NCI-H1092 (cell line): ENCODE data around the gene ZBTB1.

Experiments
- DNase-seq: peaks from one replicate; lab custom pipeline; 2025; lab: John Stamatoyannopoulos, UW

Gene ZBTB1, protein sequence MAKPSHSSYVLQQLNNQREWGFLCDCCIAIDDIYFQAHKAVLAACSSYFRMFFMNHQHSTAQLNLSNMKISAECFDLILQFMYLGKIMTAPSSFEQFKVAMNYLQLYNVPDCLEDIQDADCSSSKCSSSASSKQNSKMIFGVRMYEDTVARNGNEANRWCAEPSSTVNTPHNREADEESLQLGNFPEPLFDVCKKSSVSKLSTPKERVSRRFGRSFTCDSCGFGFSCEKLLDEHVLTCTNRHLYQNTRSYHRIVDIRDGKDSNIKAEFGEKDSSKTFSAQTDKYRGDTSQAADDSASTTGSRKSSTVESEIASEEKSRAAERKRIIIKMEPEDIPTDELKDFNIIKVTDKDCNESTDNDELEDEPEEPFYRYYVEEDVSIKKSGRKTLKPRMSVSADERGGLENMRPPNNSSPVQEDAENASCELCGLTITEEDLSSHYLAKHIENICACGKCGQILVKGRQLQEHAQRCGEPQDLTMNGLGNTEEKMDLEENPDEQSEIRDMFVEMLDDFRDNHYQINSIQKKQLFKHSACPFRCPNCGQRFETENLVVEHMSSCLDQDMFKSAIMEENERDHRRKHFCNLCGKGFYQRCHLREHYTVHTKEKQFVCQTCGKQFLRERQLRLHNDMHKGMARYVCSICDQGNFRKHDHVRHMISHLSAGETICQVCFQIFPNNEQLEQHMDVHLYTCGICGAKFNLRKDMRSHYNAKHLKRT

DNA sequence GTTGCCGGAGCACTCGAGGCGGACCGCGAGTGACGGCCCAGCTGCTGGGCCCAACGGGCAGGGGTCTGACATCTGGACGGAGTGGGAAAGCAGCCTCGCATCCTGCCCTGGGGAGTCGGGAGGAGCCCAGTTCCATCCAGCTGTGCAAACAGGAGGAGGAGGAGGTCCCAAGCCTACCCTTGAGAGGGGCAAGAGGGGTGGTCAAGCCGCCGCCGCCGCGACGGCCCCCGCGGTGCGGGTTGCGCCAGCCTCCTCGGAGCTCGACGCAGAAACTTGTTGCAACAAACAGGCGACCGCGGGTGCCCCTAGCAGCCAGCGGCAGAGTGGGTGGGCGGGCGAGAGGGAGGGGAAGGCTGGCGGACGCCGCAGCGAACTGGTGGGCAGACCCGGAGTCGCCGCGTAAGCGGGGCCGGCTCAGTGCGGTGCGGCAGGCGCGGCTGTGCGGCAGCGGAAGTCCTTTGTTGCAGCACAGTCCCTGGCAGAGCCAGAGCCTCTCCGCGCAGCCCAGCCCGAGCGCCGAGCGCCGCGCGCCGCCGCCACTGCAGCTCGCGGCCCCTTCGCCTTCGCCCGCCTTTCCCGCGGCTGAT is at the start of gene ZBTB1:
Gene ZBTB1, plus strand, starts transcription at position 461 of the 587 bp plus-strand sequence. CDS start 16,735 bp downstream, outside the sequence.
- DNase-seq = peak; percentile 90

DNA sequence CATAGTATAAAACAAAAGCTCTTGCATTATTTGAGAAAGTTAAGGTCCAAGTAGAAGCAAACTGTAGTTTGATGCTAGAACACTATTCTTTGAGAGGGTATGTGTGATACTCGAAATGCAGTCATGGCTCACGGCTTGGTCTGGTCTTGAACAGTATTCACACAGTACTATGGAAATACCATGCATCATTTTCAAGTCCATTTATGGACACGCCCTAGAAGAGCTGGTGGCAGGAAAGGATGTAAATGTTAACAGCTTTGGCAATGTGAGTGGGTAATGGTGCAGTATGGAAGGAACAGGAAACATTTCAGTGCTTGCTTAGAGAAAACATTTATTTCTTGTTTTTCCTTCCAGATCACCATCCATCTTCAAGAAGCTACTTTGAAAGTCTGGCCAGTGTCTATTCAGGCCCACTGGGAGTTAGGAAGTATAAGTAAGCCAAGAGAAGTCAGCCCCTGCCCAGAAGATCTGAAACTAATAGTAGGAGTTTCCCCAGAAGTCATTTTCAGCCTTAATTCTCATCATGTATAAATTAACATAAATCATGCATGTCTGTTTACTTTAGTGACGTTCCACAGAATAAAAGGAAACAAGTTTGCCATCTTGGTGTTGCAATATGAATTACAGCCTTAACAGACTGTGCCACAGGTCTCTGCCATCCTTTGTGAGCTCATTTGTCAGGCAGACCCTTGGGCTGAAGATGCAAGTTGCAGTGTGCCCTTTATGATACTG is 45.0 kb upstream of the ZBTB1 start:
- no peak for DNase-seq

DNA sequence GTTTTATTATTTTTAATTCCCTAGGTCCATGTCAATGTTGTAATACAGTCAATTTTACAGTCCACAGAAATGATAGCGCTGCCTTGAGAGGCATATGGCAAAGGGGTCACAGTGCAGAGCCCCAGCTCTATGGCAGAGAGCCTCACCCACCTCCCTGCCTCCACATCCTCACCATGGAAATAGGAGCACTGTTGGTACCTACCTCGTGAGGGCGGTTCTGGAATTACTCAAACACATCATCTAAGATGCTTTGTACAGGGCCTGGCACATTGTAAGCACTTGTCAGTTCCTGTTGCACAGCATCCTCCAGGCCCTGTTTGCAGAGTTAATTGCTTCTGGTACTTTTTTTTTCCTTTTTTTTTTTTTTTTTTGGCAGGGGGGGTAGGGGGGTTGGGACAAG is 43.3 kb upstream of the ZBTB1 start:
- DNase-seq = no peak

DNA sequence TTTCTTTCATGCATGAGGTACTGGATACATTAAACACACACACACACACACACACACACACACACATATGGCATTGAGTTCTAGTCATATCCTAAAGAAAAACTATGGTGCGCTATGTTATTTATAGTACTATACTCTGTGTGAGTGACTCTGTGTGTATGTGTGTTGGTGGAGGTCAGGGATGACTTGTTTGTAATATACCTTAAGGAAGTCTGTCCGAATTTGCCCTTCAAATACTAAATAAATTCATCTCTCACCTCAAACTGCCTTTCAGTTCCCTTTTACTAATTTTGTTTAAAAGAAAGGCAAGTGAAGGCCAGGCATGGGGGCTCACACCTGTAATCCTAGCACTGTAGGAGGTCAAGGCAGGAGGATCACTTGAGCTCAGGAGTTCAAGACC is 41.4 kb upstream of the ZBTB1 start:
- DNase-seq = no peak

DNA sequence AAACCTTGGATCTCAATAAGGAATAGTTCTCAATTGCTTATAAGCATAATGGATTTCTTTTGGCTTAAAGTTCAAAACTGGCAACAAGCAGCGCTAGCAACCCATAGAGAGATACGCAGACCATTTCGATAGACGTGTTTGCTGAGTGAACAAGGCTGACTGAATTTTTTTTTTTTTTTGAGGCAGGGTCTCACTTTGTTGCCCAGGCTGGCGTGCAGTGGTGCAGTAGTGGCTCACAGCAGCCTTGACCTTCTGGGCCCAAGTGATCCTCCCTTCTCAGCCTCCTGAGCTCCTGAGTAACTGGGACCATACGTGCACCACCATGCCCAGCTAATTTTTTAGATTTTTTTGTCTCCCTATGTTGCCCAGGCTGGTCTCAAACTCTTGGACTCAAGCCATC is 40.7 kb upstream of the ZBTB1 start:
- no peak for DNase-seq

DNA sequence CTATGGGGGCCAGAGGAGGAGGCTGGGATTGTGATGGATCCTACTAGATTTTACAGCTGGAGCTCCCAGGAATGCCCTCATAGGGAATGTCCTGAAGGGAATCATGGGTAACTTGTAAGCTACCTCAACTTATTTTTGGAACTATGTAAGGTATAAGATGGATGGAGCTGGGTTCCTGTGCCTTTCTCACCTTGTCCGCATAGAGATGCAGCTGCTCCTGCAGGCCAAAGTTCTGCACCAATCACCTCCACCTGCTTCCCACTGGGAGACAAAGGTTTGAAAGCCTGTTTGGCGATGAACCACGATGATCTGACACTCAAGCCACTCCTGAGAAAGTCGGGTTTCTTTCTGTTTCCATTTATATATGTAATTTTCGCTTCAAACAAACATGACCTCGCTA is 39.9 kb upstream of the ZBTB1 start:
- no peak for DNase-seq

DNA sequence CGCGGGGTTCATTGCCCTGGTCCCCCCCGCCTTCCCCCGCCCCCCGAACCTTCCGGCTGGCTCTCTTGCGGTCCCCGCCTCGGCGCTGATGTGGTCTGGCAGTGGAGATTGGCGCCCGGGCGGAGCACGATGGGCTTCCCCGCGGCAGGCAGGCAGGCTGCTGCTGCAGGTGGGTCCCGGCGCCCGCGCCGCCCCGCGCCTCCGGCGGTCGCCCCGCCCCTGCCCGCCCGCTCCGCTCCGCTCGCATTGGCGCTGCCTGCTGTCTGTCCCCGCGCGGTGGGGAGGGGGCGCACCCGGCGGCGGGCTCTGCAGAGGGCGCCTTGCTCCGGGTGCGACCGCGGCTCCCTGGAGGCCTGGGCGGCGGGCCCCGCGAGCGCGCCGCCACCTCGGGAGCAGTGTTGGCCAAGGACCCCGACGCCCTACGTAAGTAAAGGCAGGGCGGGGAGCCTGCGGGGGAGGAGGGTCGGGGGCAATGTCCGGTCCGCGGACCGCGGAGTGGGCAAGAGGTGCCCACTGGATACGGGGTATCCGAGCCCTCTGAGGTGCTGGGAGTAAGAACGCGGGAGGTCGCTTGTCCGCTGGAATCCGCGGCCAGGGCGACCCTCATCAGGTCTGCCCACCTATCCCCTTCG is 39.3 kb upstream of the ZBTB1 start, which contains the start of gene AKAP5:
Gene AKAP5, plus strand, starts transcription at position 309 of the 632 bp plus-strand sequence. CDS start 2,896 bp downstream, outside the sequence.
- peak; percentile 80 for DNase-seq

DNA sequence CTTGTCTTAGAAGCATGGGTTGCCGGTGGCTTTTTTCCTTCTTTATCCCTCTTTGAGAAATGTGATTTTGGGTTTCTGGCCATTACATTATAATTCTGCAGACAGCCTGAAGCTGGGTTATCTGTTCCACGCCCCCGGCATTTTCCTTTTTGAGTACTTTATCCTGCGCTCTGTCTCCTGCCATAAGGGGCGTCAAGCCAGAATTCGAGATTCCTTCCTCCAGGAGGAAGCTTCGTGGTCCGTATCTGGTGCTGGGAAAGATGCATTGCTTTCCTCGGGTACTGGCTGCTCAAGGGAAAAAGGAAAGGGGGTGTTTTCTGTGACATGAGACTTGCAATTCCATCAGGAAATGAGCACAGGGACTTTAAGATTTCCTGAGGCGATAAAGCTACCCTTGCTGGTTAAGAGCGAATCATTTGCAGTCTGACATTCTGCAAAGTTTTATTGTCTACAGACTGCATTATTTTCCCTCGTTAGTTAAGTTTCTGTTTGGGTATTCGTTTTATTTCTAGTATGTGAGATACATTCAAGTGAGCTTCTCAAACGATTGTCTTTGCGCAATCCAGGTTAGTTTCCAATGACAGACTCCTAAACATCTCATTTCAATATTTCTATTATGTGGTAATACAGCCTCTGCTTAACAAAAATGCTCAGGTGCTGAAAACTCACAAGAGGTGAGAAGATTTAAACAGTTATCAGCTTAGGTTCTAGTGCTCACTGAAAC is 38.6 kb upstream of the ZBTB1 start:
- peak; percentile 28 for DNase-seq

DNA sequence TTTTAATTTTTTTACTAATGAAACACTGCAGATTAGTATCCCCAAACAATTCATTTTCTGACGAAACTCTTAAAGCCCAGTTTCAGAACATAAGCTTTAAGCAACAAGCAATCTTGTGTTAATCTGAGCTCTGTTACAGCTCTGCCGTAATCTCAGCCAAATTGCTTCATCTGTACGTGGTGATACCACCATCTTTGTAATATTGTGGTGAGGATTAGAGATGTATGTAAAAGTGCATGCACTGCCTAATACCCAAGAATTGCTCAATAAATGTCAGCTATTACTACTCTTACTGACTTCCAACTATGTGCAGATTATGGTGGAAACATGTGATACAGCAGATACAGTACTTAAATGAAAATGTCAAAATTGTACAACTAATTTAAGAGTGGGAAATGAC is 37.5 kb upstream of the ZBTB1 start:
- no peak for DNase-seq

DNA sequence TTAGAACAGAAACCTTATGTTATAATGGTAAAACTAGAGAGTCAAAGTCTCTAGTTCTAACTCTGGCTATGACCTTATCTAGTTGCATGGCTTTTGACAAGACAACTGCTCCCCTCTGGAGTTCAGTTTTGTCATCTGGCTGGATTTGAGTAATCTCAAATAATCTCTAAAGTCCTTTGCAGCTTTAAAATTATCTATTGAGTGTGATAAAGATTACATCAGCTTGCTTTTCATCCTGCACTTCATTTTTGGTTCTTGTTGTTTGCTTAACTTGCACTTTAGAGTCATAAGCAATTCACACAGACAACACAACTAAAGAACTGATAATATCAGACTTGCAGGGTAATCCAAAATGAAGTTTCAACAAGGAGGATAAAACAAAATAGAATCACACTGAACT is 37.0 kb upstream of the ZBTB1 start:
- DNase-seq = no peak

DNA sequence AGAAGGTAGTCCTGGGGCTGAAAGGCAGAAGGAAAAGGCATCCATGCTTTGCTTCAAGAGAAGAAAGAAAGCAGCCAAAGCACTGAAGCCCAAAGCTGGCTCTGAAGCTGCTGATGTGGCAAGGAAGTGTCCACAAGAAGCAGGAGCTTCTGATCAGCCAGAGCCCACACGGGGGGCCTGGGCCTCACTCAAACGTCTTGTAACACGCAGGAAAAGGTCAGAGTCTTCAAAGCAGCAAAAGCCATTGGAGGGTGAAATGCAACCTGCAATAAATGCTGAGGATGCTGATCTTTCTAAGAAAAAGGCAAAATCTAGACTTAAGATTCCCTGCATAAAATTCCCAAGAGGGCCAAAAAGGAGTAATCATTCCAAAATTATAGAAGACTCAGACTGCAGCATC is 36.1 kb upstream of the ZBTB1 start:
- DNase-seq = no peak

DNA sequence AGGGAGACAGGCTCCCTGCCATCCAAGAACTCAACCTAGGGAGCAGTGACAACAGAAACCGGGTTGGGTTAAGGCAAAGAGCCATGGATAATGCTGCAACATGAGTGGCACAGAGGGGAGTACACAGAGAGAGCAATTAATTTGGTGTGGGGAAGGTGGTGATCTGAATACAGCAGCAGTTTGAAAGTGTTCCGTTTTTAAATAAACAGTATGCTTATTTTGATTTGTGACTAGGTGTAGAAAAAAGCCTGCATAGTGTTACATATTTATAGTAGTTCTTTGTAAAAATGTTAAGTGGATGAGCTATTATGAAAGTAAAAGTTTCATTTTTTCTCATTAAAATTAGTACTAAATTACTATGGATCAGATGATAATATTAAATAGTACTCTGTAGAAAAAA is 30.5 kb upstream of the ZBTB1 start:
- DNase-seq = no peak

DNA sequence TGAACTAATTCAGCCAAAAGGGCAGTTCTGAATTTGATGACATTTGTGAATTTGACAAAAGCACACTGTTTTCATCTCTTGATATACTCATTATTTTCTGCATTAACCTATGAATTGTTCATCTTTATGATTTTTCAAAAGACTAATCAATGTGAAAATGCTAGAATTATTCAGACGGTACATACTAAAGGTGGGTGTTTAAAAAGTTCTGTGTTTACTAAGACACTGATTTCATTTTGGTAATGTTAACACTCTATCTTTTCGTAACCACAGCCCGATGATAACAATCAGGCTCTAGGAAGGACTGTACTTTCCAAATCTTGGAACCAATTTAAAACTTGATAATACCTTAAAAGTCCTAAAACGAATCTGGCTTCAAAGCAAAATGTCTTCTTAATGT is 29.9 kb upstream of the ZBTB1 start:
- no peak for DNase-seq

DNA sequence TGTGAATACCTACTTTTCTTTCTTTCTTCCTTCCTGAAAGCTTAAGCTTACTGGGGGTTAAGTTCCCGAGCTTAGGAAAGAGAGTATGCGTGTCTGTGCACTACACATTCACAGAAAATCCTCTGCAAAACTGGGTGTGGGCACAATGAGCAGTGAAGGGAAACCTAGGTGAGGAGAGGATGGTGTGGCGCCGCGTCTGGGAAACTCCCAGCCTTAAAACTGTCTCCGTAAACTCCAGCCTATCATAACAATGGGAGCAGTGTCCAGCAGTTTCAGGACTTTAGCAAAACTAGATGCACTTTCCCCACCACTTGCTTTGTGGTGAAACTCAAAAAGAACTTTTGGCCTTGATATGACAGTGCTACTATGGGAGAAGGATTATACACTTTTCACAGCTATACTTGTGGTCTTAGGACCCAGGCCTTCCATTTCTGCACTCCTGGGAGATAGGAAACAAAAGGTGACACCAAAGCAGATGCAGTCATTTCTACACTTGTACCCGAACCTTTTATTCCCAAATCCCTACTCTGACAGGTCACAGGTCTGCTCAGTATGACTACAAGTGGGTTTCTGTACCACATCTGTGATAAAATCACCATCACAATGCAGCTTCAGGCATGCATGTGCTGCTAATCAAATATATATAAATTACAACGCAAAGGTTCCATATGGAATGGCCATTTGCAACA is 28.8 kb upstream of the ZBTB1 start:
- no peak for DNase-seq

DNA sequence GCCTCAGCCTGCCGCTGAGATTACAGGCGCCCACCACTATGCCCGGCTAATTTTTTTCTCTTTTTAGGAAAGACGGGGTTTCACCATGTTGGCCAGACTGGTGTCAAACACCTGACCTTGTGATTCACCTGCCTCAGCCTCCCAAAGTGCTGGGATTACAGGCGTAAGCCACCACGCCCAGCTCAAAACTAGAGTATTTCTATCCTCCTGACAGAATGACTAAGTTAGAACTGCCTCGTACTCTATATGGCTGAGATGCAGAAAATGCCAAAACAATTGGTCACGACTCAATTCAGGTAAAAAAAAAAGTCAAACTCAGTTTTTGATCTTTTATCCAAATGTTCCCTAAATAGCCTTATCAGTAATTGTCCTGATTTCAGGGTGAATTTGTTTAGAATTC is 28.1 kb upstream of the ZBTB1 start:
- DNase-seq = no peak

DNA sequence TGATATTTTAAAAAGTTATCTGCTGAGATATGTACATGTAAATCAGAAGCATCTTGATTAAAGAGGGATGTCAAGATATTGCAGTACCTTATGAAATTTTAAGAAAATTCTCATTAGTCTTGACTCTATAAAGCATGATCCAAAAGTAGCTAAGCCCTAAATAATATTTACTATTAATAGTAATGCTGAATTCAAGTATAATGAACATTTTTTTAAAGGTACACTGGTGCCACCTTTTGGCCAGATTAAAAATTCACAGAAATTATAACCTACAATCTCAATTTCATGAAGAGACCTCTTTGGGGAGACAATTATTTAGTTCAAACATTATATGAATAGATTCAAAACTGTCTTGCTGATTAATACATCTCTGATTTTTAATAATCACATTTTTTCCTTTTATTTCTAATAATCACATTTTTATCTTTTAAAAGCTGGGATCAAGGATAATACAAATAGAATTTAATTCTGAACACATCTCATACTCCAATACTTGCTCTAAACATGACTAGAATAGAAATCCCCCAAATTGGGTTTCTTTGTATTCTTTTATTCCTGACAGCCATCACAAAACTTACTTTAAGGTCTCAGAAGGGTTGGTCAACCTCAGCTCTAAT is 25.8 kb upstream of the ZBTB1 start:
- DNase-seq = no peak

DNA sequence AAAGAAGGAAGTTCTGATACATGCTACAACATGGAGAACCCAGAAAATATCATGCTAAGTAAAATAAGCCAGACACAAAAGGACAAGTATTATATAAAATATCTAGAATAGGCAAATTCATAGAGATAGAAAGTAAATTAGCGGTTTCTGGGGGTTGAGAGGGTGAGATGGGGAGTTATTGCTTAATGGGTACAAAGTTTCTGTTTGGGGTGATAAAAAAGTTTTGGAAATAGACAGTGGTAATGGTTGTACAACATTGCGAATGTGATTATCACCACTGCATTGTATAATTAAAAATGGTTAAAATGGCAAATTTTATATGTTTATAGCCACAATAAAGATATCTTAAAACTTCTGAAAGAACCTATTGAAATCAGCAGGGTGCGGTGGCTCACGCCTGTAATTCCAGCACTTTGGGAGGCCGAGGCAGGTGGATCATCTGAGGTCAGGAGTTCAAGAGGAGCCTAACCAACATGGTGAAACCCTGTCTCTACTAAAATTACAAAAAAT is 15.9 kb upstream of the ZBTB1 start:
- no peak for DNase-seq

DNA sequence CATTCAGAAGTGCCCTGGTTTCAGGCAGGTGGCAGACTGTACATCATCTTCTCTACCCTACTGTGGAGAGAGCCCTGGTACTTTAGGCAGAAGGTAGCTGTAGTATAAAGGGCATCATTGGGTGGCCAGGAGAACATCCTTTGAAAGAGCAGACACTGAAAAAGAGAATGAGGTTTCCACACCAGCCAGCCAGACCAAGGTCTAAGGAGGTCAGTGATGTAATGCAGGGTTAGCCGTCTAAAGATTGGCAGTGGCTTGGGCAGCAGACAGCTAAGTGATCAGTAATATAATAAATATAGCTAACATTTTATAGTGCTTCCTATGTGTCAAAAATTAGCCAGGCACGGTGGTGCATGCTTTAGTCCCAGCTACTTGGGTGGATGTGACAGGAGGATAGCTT is 12.9 kb upstream of the ZBTB1 start:
- no peak for DNase-seq

DNA sequence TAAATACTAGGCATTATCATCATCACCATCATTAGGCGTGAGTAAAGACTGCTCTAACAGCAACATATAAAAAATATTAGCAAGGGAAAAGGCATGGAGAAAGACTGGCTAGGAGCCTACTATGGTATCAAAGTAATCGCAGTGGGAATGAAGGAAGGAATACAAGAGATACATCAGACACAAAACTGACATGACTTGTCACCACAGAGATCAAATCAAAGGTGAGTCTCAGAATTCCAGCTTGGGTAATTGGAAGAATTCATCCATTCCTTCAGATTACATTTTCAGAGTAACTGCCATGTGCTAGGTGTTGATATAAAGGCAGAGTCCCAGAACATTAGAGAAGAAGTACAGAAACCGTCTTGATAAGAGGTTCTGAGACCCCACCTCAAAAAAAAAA is 11.1 kb upstream of the ZBTB1 start:
- DNase-seq = no peak

DNA sequence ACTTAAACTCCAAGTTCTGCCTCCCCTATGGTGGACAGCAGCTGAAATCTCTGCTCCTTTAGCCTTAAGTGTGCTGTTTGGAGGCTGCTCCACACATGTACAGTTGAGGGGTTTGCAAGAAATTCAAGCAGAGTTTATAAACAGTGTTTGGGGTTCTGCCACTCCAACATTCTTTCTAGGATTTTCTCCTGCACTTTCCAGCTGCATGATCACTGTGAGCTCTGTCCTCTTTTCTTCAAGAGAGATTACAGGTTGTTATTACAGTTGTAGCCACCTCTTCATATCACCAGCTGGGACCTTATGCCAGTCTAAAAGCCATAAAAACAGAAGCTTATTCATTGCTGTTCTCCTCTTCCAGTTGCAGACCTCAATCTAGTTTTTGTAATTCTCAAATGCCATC is 9.3 kb upstream of the ZBTB1 start:
- DNase-seq = no peak
